Measurements from ENCODE around the gene NT5M.

GRCh38 chr17:17387498-17388362 is 84.6 kb downstream of the NT5M start:
- TF ChIP-seq CTCF (IDR thresholded peaks at IDR 0.05; ENCODE audit: insufficient read depth, low read length) (no peak), REST (IDR thresholded peaks at IDR 0.05; ENCODE audit: insufficient replicate concordance, low read depth) (no peak), GABPA (IDR thresholded peaks at IDR 0.05; ENCODE audit: low read depth) (no peak), POLR2AphosphoS5 (IDR thresholded peaks at IDR 0.05; ENCODE audit: low read depth) (no peak), SPI1 (IDR thresholded peaks at IDR 0.05; ENCODE audit: borderline replicate concordance, low read depth) (no peak)

Data from HL-60 (cell line).